A673 (cell line): ENCODE measurements around the gene IL15RA. TPM values are rescaled to one million over a fixed set of nuclear protein-coding genes. Genes with fewer than 3 reads are reported as not detected.

ENCODE experiments used
- BruUV-seq: library from RNA; stranded (reverse); fragments of 400-500 nt; replicated peaks from 2 replicates; lab custom pipeline; 2021; lab: Mats Ljungman, UMichigan
- CTCF ChIA-PET: fragments of 300-600 bp; sonication (Branson Sonifier 250); formaldehyde crosslinking; loops from one replicate; lab custom pipeline; 2022; ENCODE audit warnings: antibody characterized with exemption; lab: Charles Lee
- POLR2A ChIA-PET: fragments of 300-600 bp; sonication (Branson Sonifier 250); formaldehyde crosslinking; loops from one replicate; lab custom pipeline; 2022; ENCODE audit warnings: antibody characterized with exemption; ENCODE audit not compliant: low non-redundant PET; lab: Charles Lee
- DNase-seq: peaks from one replicate; pipeline ENCODE4 v3.0.0-alpha.2; 2015; ENCODE audit warnings: low spot score
- H3K27ac ChIP-seq: fragments of 200-600 bp; sonication (generic); 2 replicates; pipeline ENCODE4 v1.5.1; 2016; ENCODE audit warnings: mixed run types, low read depth, mild to moderate bottlenecking, mixed read lengths, antibody characterized with exemption, low read length; ENCODE audit not compliant: poor library complexity, severe bottlenecking
- H3K27me3 ChIP-seq: fragments of 200-600 bp; sonication (generic); replicated peaks from 2 replicates; pipeline ENCODE4 v1.6.1; 2017; ENCODE audit warnings: mixed run types, low read depth, mild to moderate bottlenecking, mixed read lengths, antibody characterized with exemption, low read length; ENCODE audit not compliant: insufficient read depth, poor library complexity
- H3K36me3 ChIP-seq: fragments of 200-600 bp; sonication (generic); 2 replicates; pipeline ENCODE4 v1.6.1; 2016; ENCODE audit warnings: mixed run types, mild to moderate bottlenecking, mixed read lengths, antibody characterized with exemption, low read length; ENCODE audit not compliant: insufficient read depth, poor library complexity, severe bottlenecking
- H3K4me1 ChIP-seq: fragments of 200-600 bp; sonication (generic); 2 replicates; pipeline ENCODE4 v1.6.1; 2017; ENCODE audit warnings: mixed run types, mild to moderate bottlenecking, mixed read lengths, antibody characterized with exemption, low read length; ENCODE audit not compliant: insufficient read depth, poor library complexity, severe bottlenecking
- H3K4me3 ChIP-seq: fragments of 200-600 bp; sonication (generic); 2 replicates; pipeline ENCODE4 v1.5.1; 2016; ENCODE audit warnings: low read depth, mixed run types, mild to moderate bottlenecking, mixed read lengths, low read length; ENCODE audit not compliant: poor library complexity, severe bottlenecking
- H3K9me3 ChIP-seq: fragments of 200-600 bp; sonication (generic); 2 replicates; pipeline ENCODE4 v1.6.1; 2016; ENCODE audit warnings: mixed run types, low read depth, mild to moderate bottlenecking, mixed read lengths, antibody characterized with exemption, low read length; ENCODE audit not compliant: poor library complexity, severe bottlenecking
- EZH2 ChIP-seq: fragments of 200-600 bp; sonication (generic); IDR thresholded peaks from 2 replicates; pipeline ENCODE4 v1.6.1; 2017; ENCODE audit warnings: borderline replicate concordance, low read depth, mild to moderate bottlenecking, mixed read lengths, antibody characterized with exemption, low read length; ENCODE audit not compliant: poor library complexity, severe bottlenecking
- intact Hi-C: fragments of 100-400 bp; cut with micrococcal nuclease; formaldehyde crosslinking; loops from one replicate; pipeline ENCODE4 v1.10.0; 2022; ENCODE audit not compliant: unreplicated experiment
- total RNA-seq: library from RNA; stranded (reverse); gene quantifications from 2 replicates; pipeline ENCODE4 v1.2.3, GENCODE V29; 2021
- TF ChIP-seq, protein P1 (sequence below): fragments of 300-800, 200-600 bp; sonication (generic); conservative IDR thresholded peaks from 2 replicates; pipeline ENCODE4 v1.5.1; 2017; ENCODE audit warnings: low read depth, mild to moderate bottlenecking, antibody characterized with exemption, low read length, moderate library complexity, mixed read lengths

The IL15RA gene
- total RNA-seq, 1 experiment from 2014 or later, result 1.1 TPM

GRCh38 chr10:5930272-5930671, 47.1 kb downstream of the IL15RA start:
- intact Hi-C loops, result no loop called here
- Histone ChIP-seq H3K4me1 (no peaks in the 10 kb centered on the region), H3K4me3 (no peak overlapping the region), H3K27me3 (no peaks in the 10 kb centered on the region), H3K9me3 (no peaks in the 10 kb centered on the region), H3K27ac (no peak overlapping the region), H3K36me3 (peaks cover 62% of the 10 kb centered on the region)
- ChIA-PET CTCF (no interaction called here), POLR2A (no interaction called here)
- DNase-seq, result no peak
- BruUV-seq, result no TSS peak
- TF ChIP-seq EZH2, result no peak
- TF ChIP-seq, protein P1, sequence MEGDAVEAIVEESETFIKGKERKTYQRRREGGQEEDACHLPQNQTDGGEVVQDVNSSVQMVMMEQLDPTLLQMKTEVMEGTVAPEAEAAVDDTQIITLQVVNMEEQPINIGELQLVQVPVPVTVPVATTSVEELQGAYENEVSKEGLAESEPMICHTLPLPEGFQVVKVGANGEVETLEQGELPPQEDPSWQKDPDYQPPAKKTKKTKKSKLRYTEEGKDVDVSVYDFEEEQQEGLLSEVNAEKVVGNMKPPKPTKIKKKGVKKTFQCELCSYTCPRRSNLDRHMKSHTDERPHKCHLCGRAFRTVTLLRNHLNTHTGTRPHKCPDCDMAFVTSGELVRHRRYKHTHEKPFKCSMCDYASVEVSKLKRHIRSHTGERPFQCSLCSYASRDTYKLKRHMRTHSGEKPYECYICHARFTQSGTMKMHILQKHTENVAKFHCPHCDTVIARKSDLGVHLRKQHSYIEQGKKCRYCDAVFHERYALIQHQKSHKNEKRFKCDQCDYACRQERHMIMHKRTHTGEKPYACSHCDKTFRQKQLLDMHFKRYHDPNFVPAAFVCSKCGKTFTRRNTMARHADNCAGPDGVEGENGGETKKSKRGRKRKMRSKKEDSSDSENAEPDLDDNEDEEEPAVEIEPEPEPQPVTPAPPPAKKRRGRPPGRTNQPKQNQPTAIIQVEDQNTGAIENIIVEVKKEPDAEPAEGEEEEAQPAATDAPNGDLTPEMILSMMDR, result no peak

GRCh38 chr10:5929442-5929841, 47.9 kb downstream of the IL15RA start:
- Histone ChIP-seq H3K4me1 (no peaks in the 10 kb centered on the region), H3K36me3 (peaks cover 65% of the 10 kb centered on the region), H3K9me3 (no peaks in the 10 kb centered on the region), H3K27ac (no peak overlapping the region), H3K4me3 (no peak overlapping the region), H3K27me3 (no peaks in the 10 kb centered on the region)
- no TSS peak for BruUV-seq
- DNase-seq, result no peak
- ChIA-PET POLR2A (no interaction called here), CTCF (no interaction called here)
- intact Hi-C loops, result no loop called here
- TF ChIP-seq EZH2, result no peak
- TF ChIP-seq, protein P1, result no peak

- ChIA-PET POLR2A (interaction anchor here (0.6 kb wide), 1 partner anchor 241 kb away, joined by 3 read pairs; no protein-coding TSS in a partner anchor), CTCF (no interaction called here)
- TF ChIP-seq, protein P1, result no peak
- TF ChIP-seq EZH2, result no peak
- Histone ChIP-seq H3K4me1 (no peaks in the 10 kb centered on the region), H3K27me3 (no peaks in the 10 kb centered on the region), H3K4me3 (no peak overlapping the region), H3K27ac (no peak overlapping the region), H3K36me3 (peaks cover 82% of the 10 kb centered on the region), H3K9me3 (no peaks in the 10 kb centered on the region)
- no TSS peak for BruUV-seq
- intact Hi-C loops, result no loop called here
- DNase-seq, result no peak
These were observed 50.0 kb downstream of the IL15RA start for GRCh38 chr10:5927306-5927705.
